H9 (cell line): ENCODE data around the gene ARHGEF6. TPM values are rescaled to one million over a fixed set of nuclear protein-coding genes. Genes with fewer than 3 reads are reported as not detected.

Source experiments
- DNase-seq: peaks from one replicate; pipeline ENCODE4 v3.0.0-alpha.2; 2017
- H2AFZ ChIP-seq: one replicate; pipeline ENCODE4 v1.6.1; 2013; ENCODE audit warnings: mild to moderate bottlenecking, low read length, control low read depth, moderate library complexity
- H2AK5ac ChIP-seq: 2 replicates; pipeline ENCODE4 v1.6.1; 2013; ENCODE audit warnings: low read length, control low read depth, mixed read lengths; ENCODE audit not compliant: insufficient read length
- H2BK120ac ChIP-seq: one replicate; pipeline ENCODE4 v1.6.1; 2013; ENCODE audit warnings: low read depth, mild to moderate bottlenecking, low read length, control low read depth, inconsistent platforms; ENCODE audit not compliant: poor library complexity, severe bottlenecking
- H2BK12ac ChIP-seq: 2 replicates; pipeline ENCODE4 v1.6.1; 2013; ENCODE audit warnings: low read length, control low read depth, mixed read lengths, low read depth; ENCODE audit not compliant: insufficient read length
- H2BK15ac ChIP-seq: 2 replicates; pipeline ENCODE4 v1.6.1; 2013; ENCODE audit warnings: low read depth, low read length, control low read depth
- H2BK20ac ChIP-seq: one replicate; pipeline ENCODE4 v1.6.1; 2013; ENCODE audit warnings: low read depth, mild to moderate bottlenecking, low read length, control low read depth, inconsistent platforms; ENCODE audit not compliant: poor library complexity, severe bottlenecking
- H2BK5ac ChIP-seq: 2 replicates; pipeline ENCODE4 v1.6.1; 2013; ENCODE audit warnings: low read length, control low read depth, mixed read lengths; ENCODE audit not compliant: insufficient read length
- H3K14ac ChIP-seq: 2 replicates; pipeline ENCODE4 v1.6.1; 2013; ENCODE audit warnings: low read length, control low read depth; ENCODE audit not compliant: insufficient read depth
- H3K18ac ChIP-seq: 2 replicates; pipeline ENCODE4 v1.6.1; 2013; ENCODE audit warnings: low read depth, mild to moderate bottlenecking, mixed read lengths, low read length, control low read depth; ENCODE audit not compliant: insufficient read length
- H3K23ac ChIP-seq: 2 replicates; pipeline ENCODE4 v1.6.1; 2013; ENCODE audit warnings: low read length, control low read depth, mixed read lengths, low read depth; ENCODE audit not compliant: insufficient read length
- H3K23me2 ChIP-seq: 2 replicates; pipeline ENCODE4 v1.6.1; 2013; ENCODE audit warnings: low read depth, mild to moderate bottlenecking, mixed read lengths, low read length, control low read depth; ENCODE audit not compliant: insufficient read length, poor library complexity, severe bottlenecking
- H3K27ac ChIP-seq: 2 replicates; pipeline ENCODE4 v1.5.1; 2013; ENCODE audit warnings: low read length, control low read depth, mixed read lengths, low read depth; ENCODE audit not compliant: insufficient read length
- H3K27me3 ChIP-seq: 2 replicates; pipeline ENCODE4 v1.6.1; 2013; ENCODE audit warnings: low read length, control low read depth, inconsistent platforms; ENCODE audit not compliant: insufficient read depth
- H3K4ac ChIP-seq: 2 replicates; pipeline ENCODE4 v1.6.1; 2013; ENCODE audit warnings: low read depth, mild to moderate bottlenecking, control low read depth, inconsistent platforms, low read length, moderate library complexity
- H3K4me1 ChIP-seq: 2 replicates; pipeline ENCODE4 v1.6.1; 2013; ENCODE audit warnings: low read length, control low read depth, inconsistent platforms; ENCODE audit not compliant: insufficient read depth
- H3K4me2 ChIP-seq: 2 replicates; pipeline ENCODE4 v1.6.1; 2013; ENCODE audit warnings: low read length, control low read depth, mixed read lengths; ENCODE audit not compliant: insufficient read length, insufficient read depth
- H3K56ac ChIP-seq: 2 replicates; pipeline ENCODE4 v1.6.1; 2013; ENCODE audit warnings: low read depth, mild to moderate bottlenecking, mixed read lengths, low read length, control low read depth; ENCODE audit not compliant: insufficient read length
- H3K79me1 ChIP-seq: 2 replicates; pipeline ENCODE4 v1.6.1; 2013; ENCODE audit warnings: low read depth, mild to moderate bottlenecking, moderate library complexity, low read length, control low read depth, inconsistent platforms; ENCODE audit not compliant: insufficient read depth, poor library complexity, severe bottlenecking
- H3K79me2 ChIP-seq: 2 replicates; pipeline ENCODE4 v1.6.1; 2013; ENCODE audit warnings: low read length, control low read depth, inconsistent platforms; ENCODE audit not compliant: insufficient read depth
- H3K9ac ChIP-seq: 2 replicates; pipeline ENCODE4 v1.6.1; 2013; ENCODE audit warnings: low read length, control low read depth, mixed read lengths; ENCODE audit not compliant: insufficient read length; ENCODE audit errors: extremely low read depth
- H3K9me3 ChIP-seq: one replicate; pipeline ENCODE4 v1.6.1; 2013; ENCODE audit warnings: low read depth, low read length, inconsistent platforms; ENCODE audit not compliant: control insufficient read depth
- H3T11ph ChIP-seq: one replicate; pipeline ENCODE4 v1.6.1; 2013; ENCODE audit warnings: mild to moderate bottlenecking, low read length, control low read depth, inconsistent platforms
- H4K20me1 ChIP-seq: one replicate; pipeline ENCODE4 v1.6.1; 2013; ENCODE audit not compliant: control insufficient read depth, insufficient read length, insufficient read depth
- H4K5ac ChIP-seq: 2 replicates; pipeline ENCODE4 v1.6.1; 2013; ENCODE audit warnings: low read depth, mild to moderate bottlenecking, mixed read lengths, low read length, control low read depth; ENCODE audit not compliant: insufficient read length
- H4K8ac ChIP-seq: replicated peaks from 2 replicates; pipeline ENCODE4 v1.6.1; 2013; ENCODE audit warnings: low read length, control low read depth, mixed read lengths, low read depth; ENCODE audit not compliant: insufficient read length
- H4K91ac ChIP-seq: 2 replicates; pipeline ENCODE4 v1.6.1; 2013; ENCODE audit warnings: low read depth, mild to moderate bottlenecking, moderate library complexity, mixed read lengths, low read length, control low read depth; ENCODE audit not compliant: insufficient read length
- H3K27ac Mint-ChIP-seq, 3 experiments: 2 replicates in 2 of 3; 3 replicates in 1 of 3; pipeline ENCODE4 v1.8.0; 2020 to 2021; ENCODE audit warnings: mixed read lengths in 3 of 3, mild to moderate bottlenecking in 1 of 3, moderate library complexity in 1 of 3
- H3K27me3 Mint-ChIP-seq: 2 replicates; pipeline ENCODE4 v1.8.0; 2021; ENCODE audit warnings: low read depth, mild to moderate bottlenecking, moderate library complexity, mixed read lengths
- H3K36me3 Mint-ChIP-seq, 3 experiments: 2 replicates in 2 of 3; 3 replicates in 1 of 3; pipeline ENCODE4 v1.8.0; 2020 to 2021; ENCODE audit warnings: low read depth in 3 of 3, mixed read lengths in 3 of 3; ENCODE audit not compliant: insufficient read depth in 1 of 3
- H3K4me1 Mint-ChIP-seq, 2 experiments: 2 replicates each; pipeline ENCODE4 v1.8.0; 2020; ENCODE audit warnings: mixed read lengths in 2 of 2
- H3K4me3 Mint-ChIP-seq, 2 experiments: 2 replicates in 1 of 2; 3 replicates in 1 of 2; pipeline ENCODE4 v1.8.0; 2020 to 2021; ENCODE audit warnings: mild to moderate bottlenecking in 2 of 2, mixed read lengths in 2 of 2, moderate library complexity in 1 of 2
- H3K9me3 Mint-ChIP-seq, 2 experiments: 2 replicates in 1 of 2; 3 replicates in 1 of 2; pipeline ENCODE4 v1.8.0; 2020; ENCODE audit warnings: mild to moderate bottlenecking in 2 of 2, mixed read lengths in 2 of 2, moderate library complexity in 1 of 2
- CTCF ChIP-seq: fragments of 200-600 bp; sonication (generic); conservative IDR thresholded peaks from 3 replicates; pipeline ENCODE4 v1.8.0; 2021; ENCODE audit warnings: antibody characterized with exemption, mild to moderate bottlenecking
- WGBS: extraction: QIAGEN DNeasy Blood & Tissue Kit; methylation state at CpG from one replicate; pipeline ENCODE4 v1.1.7; 2013; ENCODE audit warnings: missing lambda C conversion rate, low lambda C conversion rate, mixed read lengths; ENCODE audit not compliant: insufficient read length; ENCODE audit errors: extremely low coverage; 5-methylcytosine and 5-hydroxymethylcytosine counted together
- total RNA-seq: library from RNA; stranded (reverse); gene quantifications from 2 replicates; pipeline ENCODE4 v1.2.1, GENCODE V29; 2021

Gene ARHGEF6
- total RNA-seq, 1 experiment from 2014 or later, result 3.6 TPM

GRCh38 chrX:136630881-136631280, 149.9 kb downstream of the ARHGEF6 start:
- no peak overlapping the region for H4K5ac ChIP-seq
- H3K56ac ChIP-seq, result no peak overlapping the region
- H2AK5ac ChIP-seq, result no peak overlapping the region
- Mint-ChIP-seq H3K4me3 (no peak overlapping the region), H3K27me3 (peaks cover 3% of the 10 kb centered on the region), H3K27ac (no peak overlapping the region), H3K4me1 (peaks cover 13% of the 10 kb centered on the region in 2 experiments), H3K36me3 (no peaks in the 10 kb centered on the region; a peak in 1 of 7 replicates), H3K9me3 (peaks cover 65 to 66% of the 10 kb centered on the region in 2 experiments)
- no peak overlapping the region for H3K14ac ChIP-seq
- no peaks in the 10 kb centered on the region for H3K23me2 ChIP-seq
- no peak overlapping the region for H3T11ph ChIP-seq
- no peak overlapping the region for H3K9ac ChIP-seq
- no peaks in the 10 kb centered on the region for H3K79me2 ChIP-seq
- no peak overlapping the region for H4K91ac ChIP-seq
- no peak for TF ChIP-seq CTCF
- no CpG with 5 or more reads among the region's 1 CpG for WGBS
- H2BK5ac ChIP-seq, result no peak overlapping the region
- H3K23ac ChIP-seq, result no peak overlapping the region
- no peak overlapping the region for H2BK20ac ChIP-seq
- no peak overlapping the region for H2BK15ac ChIP-seq
- no peak overlapping the region for H2AFZ ChIP-seq
- no peaks in the 10 kb centered on the region for H4K20me1 ChIP-seq
- H3K4me2 ChIP-seq, result no peak overlapping the region
- H3K9me3 ChIP-seq, result peaks cover 32% of the 10 kb centered on the region
- no peak overlapping the region for H3K27ac ChIP-seq
- no peak overlapping the region for H3K4ac ChIP-seq
- no peak overlapping the region for H2BK120ac ChIP-seq
- no peaks in the 10 kb centered on the region for H3K4me1 ChIP-seq
- DNase-seq, result no peak
- H2BK12ac ChIP-seq, result no peak overlapping the region
- no peak overlapping the region for H3K18ac ChIP-seq
- H3K79me1 ChIP-seq, result no peaks in the 10 kb centered on the region
- no peak overlapping the region for H4K8ac ChIP-seq
- no peaks in the 10 kb centered on the region for H3K27me3 ChIP-seq
